ENCODE data around the gene TOR4A.

Gene TOR4A

DNA sequence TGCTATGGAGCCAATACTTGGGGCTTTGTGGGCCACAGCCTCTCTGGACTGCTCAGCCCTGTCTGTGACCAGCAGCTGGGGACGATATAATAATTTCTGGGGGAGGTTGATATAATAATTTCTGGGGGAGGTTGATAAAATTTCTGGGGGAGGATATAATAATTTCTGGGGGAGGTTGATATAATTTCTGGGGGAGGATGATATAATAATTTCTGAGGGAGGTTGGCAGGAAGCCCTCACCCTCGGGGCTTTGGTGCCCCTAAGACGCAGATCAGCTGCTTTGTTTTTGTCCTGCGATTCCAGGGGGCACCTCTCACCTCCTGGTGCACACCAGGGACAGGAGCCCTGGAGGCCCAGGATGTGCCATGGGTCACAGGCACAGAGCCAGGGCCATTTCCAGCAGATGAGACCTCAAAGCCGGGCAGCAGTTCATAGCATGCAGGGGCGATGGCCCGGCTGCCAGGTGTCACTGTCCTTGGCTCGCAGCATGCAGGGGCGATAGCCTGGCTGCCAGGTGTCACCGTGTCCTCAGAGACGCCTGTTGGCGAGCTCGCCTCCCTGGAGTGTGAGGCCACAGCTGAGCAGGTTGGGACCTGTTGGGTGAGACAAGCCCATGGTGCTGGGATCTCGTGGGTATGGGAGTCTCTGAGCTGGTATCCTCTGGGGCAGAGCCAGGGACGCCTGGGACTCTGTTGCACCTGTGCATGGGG is 3.8 kb upstream of the TOR4A start:
- DNase-seq = no peak

- no peak for DNase-seq
Measured at GRCh38 chr9:137275203-137275587, 2.3 kb upstream of the TOR4A start.

GRCh38 chr9:137275588-137276472 is 1.7 kb upstream of the TOR4A start:
- DNase-seq = no peak

DNA sequence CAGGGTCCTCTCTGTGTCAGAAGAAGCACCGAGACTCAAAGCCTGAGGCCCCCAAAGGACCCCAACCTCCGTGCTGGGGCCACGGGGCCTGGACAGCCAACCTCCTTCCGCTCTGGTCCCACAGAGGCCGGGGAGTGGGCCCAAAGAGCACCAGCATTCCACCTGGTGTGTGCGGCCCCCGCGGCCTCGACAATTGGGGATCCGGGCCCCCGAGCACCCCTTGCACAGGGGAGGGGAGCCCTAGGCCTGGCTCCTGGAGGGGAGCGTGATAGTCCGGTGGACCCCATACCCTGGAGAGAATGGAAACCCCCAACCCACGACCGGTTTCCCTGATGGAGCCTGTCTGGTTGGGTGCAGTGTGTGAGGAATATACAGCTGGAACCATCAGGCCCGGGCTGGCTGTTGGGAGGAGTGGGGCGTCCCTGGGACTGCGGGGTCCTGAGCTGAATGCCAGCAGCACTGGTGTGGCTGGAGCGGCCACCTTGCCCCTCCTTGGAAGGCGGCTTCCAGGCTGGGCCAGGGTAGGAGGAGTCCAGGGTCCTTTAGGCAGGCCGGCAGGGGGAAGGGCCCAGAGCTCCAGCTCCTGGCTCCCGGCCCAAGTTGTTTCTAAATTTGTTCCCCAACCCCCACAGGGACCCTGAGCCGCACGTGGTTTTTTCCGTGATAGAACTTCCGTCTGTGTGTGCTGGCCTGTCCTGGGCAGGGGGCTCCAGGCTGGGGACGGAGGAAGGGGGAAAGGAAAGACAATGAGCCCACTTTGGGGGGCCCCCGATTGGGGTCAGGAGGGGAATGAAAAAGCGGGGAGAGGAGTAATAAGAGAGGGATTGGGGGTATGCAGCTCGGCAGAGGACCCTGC is 825 bp upstream of the TOR4A start:
- DNase-seq = no peak

- DNase-seq = no peak
Measured at GRCh38 chr9:137278061-137278701, 655 bp downstream of the TOR4A start.

DNA sequence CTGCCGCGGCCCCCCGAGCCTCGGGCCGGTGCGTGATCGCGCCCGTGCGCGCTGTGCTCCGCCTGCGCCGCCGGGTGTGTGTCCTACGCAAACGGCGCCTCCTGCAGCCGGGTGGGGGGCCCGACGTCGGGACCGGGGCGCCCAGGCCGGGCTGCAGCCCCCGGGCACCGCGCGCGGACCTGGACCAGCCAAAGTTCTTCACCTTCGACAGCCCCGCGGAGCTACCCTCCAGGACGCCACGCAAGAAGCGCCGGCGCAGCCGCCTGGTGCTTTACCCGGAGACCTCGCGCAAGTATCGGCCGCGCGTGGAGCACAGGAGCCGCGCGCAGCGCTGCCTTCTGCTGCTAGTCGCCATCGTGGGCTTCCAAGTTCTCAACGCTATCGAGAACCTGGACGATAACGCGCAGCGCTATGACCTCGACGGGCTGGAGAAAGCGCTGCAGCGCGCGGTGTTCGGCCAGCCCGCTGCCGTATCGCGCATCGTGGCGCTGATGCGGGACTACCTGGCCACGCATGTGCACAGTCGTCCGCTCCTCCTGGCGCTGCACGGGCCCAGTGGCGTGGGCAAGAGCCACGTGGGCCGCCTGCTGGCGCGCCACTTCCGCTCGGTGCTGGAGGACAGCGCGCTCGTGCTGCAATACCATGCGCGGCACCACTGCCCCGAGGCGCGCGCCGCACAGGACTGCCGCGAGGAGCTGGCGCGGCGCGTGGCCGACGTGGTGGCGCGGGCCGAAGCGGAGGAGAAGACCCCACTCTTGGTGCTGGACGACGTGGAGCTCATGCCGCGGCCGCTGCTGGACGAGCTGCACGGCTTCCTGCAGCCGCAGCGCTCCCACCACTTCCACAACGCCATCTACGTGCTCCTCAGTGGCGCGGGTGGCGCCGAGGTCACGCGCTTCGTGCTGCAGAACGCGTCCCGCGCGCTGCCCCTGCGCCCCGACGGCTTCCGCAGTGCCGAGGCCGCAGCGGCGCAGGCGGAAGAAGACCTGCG is 1.5 kb downstream of the TOR4A start:
- no peak for DNase-seq

- DNase-seq = no peak
Measured at GRCh38 chr9:137279741-137280473, 2.4 kb downstream of the TOR4A start.

GRCh38 chr9:137280474-137281344 is 3.2 kb downstream of the TOR4A start:
- peak; percentile 22 for DNase-seq

GRCh38 chr9:137281345-137282116 is 4.0 kb downstream of the TOR4A start:
- DNase-seq = no peak

DNA sequence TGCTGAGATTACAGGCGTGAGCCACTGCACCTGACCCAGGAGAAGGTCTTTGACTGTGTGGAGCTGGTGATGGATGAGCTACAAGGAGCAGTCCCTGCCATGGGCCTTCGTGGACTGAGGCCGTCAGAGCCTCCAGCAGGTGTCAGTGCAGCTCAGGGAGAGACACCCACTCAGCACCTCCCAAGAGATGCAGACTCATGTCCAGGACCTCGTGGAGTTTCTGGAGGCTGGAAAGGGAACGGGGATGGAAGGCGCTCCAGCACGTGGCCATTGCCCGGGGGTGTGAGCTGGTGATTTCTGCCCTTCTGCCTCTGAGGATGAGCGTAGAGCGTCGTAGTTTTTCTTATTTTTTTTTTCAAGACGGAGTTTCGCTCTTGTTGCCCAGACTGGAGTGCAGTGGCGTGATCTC is 9.5 kb downstream of the TOR4A start:
- peak; percentile 41 for DNase-seq

GRCh38 chr9:137293094-137293481 is 15.6 kb downstream of the TOR4A start:
- no peak for DNase-seq

GRCh38 chr9:137293482-137294090 is 16.1 kb downstream of the TOR4A start:
- DNase-seq = no peak

GRCh38 chr9:137294091-137294680 is 16.7 kb downstream of the TOR4A start:
- DNase-seq = peak; percentile 62

DNA sequence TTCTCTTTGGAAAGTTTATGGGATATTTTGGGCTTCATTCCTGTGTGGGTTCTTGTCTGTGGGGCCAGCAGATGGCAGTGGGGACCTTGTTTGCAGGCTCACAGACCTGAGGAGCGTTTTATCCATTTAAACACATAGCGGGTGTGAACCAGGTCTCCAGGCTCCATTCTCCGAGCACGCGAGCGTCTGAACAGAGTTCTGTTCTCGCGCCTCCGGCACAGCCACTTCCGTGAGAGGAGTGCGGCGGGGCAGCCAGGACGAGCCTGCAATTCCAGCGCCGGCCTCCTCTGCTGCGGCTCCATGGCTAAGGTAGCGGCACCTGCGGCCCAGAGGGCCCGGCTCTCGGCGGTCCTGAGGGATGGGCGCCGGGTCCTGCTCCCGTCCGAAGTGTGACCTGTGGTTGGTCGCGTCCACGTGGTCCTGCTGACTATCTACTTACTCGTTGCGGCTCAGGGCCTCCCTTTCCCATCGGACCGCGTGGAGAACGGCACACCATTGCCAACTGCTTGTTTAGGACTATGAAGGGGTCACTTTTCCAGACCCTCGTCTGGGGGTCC is 17.2 kb downstream of the TOR4A start:
- DNase-seq = no peak

GRCh38 chr9:137295238-137295811 is 17.8 kb downstream of the TOR4A start:
- DNase-seq = peak; percentile 67

DNA sequence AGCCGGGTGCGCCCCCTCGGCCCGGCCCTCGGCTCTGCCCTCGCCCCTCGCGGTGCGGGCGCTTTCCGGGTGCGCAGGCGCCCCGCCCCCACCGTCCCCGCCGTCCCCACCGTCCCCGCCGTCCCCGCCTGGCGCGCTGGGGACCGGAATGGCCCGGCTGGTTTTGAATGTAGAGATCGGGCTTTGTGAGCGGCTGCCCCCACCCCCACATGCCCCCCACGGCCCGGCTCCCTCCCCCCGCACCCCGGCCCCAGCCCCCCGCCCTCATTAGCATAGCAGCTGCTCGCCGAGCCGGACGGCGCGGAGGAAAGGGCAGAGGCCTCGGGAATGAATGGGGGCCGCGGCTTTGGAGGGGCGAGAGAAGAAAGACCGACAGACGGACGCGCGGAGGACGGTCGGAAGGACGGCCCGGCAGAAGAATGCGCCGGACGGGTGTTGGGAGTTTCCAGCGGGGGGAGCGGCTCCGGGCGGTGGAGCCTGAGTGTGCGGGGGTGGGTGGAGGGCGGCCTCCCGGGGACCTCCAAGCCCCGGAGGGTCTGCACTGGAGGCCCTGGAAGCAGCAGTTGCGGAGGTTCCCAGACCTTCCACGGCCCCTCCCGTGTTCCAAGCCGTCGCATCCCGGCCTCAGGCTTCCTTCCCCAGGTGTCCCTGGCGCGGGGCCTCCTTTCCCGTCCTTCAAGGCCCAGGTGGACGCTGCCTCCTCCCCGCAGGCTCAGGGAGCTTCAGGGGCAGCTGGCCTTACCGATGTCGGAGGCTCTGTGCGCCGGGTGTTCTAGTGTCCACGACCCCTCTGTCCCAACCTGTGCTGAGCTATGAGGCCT is 18.5 kb downstream of the TOR4A start:
- DNase-seq = no peak
